Suppressor macrophage treated with lipopolysaccharide for 4 hours (primary cell): ENCODE measurements around the gene CFLAR.
"Not testable (repeated sequence)": the region's sequence is repeated elsewhere in the genome, so short reads cannot be mapped to it uniquely, and the experiment has no call there.

Experiments used
- DNase-seq: peaks from one replicate; pipeline ENCODE4 v3.0.0-alpha.2; 2020

CFLAR gene

DNA sequence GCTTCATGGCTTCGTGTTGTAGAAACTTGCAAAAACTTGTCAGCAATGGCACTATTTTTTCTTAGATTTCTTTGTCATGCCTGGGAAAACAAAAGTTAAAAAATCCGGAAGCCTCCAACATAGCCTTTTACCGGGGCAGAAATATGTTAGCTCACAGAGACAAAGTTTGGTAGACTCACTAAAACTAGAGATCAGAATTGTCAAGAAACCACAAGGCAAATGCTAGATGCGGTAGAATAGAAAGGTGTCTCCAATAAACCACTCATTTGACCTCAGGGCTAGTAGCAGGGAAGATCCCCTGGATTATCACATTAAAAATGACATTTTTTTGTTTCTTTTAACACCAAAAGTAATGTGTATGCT is 67.4 kb downstream of the CFLAR start:
- DNase-seq = no peak

DNA sequence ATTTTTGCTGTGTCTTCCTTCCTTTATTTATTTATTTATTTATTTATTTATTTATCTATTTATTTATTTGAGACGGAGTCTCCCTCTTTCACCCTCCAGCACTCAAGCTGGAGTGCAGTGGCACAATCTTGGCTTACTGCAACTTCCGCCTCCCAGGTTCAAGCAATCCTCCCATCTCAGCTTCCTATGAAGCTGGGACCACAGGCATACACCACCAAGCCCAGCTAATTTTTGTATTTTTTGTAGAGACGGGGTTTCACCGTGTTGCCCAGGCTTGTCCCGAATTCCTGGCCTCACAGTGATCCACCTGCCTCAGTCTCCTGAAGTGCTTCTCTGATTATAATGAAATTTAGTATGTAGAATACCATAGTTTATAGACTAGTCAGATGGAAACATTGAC is 67.9 kb downstream of the CFLAR start:
- DNase-seq = not testable (repeated sequence)

- not testable (repeated sequence) for DNase-seq
These were observed 68.3 kb downstream of the CFLAR start for GRCh38 chr2:201184248-201184647.

GRCh38 chr2:201185863-201186262 is 69.9 kb downstream of the CFLAR start:
- DNase-seq = no peak

DNA sequence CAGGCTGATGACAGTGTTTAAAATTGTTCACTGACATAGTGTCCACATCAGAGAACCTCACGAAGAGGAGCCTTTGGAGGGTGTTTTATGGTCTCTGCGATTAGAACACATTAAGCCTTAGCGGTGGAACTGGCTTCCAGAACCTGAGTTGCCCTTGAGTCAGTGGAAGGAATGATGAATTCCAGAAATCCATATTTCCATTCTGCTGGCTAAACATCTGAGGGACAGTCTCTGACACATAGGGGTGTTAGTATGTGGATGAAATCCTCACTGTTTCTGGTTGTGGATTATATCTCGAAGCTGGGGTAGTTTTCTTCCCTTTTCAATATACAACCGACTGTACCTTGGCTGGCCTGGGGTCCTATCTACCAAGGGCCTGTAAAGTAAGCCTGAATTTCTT is 71.0 kb downstream of the CFLAR start:
- no peak for DNase-seq

DNA sequence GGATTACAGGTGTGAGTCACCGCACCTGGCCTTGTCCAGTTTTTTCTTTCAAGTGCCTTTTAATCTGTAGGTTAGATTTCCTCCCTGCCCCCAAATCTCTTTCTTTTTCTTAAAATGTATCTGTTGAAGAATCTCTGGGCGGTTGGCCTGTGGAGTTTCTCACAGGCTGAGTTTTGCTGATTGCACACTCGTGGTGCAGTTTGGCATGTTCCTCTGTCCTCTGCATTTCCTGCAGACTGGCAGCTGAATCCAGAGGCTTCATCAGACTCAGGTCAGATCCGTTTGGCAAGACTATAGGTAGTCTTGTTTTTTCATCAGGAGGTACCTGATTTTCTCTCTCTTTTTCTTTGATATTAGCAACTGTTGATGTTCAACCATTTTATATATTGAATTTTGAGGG is 72.5 kb downstream of the CFLAR start:
- DNase-seq = no peak

DNA sequence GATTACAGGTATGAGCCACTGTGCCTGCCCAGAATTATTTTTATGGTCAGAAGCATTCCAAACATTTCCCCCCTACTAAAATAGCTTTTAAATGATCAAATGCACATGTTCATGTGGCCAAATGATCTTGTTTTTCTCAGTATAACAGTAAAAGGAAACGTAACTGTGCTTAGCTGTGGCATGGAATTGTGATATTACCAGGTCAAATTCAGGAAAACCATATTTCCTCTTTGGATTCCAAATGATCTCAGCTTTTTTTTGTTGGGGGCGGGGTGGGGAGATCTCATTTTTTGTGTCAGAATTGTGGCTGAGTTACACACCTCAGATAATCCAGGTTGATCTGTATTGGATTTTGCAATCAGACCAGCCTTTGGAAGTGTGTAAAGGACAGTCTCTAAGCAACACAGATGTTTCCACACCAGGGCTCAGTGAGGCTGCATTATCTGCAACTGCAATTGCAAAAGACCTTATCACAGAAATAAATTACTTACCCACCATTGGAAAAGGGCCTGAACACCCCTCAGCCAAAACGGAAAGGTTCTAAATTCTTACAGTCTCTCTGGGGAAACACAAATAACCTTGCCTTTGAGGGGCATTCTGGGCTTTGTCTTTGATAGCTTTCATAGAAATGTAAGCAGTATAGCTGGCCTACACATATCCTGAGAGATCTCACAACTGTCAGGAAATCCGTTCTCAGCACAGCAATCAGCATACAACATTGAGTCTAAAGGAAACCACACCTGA is 75.3 kb downstream of the CFLAR start:
- no peak for DNase-seq

- peak; percentile 71 for DNase-seq
These were observed 78.1 kb downstream of the CFLAR start for GRCh38 chr2:201194097-201194496.

DNA sequence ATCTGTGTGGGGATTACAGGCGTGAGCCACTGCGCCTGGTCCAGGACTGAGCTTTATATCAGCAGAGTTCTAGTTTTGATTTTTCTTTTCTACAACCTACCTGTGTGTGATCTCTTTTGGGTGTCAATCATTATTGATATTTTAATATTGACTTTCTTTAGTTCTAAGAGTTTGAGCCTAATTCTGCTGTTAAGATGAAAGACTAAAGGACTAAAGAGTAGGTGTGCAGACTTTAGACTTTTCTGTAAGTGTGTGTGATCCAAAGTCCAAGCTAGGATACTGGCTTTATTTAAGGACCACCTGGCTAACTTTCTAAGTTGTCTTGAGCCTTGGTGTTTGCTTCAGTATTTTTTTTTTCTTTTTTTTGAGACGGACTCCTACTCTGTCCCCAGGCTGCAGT is 79.4 kb downstream of the CFLAR start:
- DNase-seq = no peak

DNA sequence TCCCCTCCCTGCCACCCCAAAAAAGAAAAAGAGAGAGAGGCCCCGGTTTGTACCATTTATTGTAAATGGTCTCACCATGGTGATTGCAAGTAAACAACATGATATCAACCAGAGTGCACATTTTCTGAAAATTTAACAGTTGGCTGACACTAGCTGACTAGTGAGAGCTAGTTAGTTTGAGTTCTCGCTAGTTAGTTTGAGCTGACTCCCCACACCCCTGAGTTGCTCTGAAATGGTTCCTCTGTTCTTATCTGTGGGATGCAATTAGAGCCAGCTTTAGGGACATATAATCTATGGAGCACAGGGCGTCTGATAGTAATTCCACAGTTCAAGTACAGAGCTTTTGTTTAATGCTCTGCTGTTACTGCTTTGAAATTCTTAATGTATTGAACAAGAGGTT is 80.0 kb downstream of the CFLAR start:
- no peak for DNase-seq

DNA sequence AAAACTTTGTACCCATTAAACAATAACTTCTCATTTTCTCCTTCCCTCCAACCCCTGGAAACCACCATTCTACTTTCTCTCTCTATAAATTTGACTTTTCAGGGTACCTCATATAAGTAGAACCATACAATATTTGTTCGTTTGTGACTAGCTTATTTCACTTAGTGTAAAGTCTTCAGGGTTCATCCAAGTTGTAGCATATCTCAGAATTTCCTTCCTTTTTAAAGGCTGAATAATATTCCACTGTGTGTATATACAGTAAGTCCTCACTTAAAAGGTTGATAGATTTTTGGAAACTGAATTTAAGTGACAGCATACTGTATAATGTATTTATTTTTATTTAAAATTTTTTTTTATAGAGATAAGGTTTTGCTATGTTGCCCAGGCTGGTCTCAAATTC is 80.8 kb downstream of the CFLAR start:
- no peak for DNase-seq

- DNase-seq = no peak
These were observed 81.8 kb downstream of the CFLAR start for GRCh38 chr2:201197781-201198180.

DNA sequence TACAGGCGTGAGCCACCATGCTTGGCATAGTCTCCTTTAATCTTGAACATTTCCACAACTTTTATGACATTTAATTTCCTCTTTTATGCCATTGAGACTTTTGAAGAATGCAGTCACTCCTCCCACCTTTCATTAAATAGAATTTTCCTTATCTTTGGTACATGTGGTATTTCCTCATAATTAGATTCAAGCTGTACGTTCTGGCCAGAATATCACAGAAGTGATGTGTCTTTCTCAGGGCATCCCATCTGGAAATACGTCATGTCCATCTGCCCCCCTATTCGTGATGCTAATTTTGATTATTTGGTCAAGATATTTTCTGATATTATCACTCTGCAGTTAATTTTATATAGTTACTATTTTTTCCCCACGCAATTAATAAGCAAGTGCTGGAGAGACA is 83.9 kb downstream of the CFLAR start:
- DNase-seq = no peak

- no peak for DNase-seq
These were observed 84.4 kb downstream of the CFLAR start for GRCh38 chr2:201200345-201200744.

DNA sequence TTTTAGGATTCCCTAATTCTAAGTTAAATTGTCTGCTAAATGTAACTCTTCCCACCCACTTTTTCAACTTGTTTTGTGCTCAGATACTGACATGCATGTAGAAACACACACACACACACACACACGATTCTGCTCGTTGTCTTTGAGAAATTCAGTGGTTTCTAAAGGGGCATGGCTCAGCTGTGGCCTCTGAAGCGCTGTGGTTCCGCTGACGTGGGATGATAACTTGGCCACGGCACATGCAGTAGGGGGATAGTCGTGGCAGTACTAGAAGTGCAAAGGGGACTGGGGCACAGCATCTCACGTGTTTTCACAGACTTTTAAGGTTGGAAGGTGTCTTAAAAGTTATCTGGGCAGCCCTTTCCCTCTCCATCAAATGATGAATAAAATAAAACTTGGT is 85.4 kb downstream of the CFLAR start:
- no peak for DNase-seq

DNA sequence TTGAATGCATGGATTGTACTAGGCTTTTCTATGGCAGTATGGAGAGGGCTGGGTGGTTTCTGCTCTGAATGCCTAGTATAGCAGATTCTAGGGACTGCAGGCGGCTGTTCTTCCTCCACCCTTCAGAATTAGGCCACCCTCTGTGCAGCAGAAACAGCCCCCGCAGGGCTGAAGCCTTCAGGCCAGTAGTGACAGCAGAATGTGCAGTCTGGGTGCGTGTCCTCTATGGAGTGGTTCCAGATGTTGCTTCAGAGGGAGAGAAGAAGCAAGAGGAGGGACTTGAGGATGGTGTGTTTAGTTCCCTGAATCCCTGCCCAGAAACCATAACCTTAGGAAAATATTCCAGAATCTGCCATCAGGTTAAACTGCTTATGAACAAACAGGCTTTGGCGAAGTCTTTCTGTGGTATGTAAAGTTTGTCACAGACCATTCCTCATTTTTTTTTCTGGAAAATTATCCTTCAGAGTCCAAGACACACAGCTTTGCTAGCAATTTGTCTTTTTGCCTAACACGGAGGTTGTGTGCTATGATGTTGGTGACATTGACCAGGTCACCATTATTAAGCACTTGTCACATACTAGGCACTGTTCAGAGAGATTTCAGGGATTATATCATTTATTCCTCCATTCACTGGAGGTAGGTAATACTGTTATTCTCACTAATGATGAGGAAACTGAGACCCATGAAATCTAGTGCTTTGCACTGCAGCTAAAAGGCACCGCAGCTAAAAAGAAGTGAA is 88.1 kb downstream of the CFLAR start:
- no peak for DNase-seq

DNA sequence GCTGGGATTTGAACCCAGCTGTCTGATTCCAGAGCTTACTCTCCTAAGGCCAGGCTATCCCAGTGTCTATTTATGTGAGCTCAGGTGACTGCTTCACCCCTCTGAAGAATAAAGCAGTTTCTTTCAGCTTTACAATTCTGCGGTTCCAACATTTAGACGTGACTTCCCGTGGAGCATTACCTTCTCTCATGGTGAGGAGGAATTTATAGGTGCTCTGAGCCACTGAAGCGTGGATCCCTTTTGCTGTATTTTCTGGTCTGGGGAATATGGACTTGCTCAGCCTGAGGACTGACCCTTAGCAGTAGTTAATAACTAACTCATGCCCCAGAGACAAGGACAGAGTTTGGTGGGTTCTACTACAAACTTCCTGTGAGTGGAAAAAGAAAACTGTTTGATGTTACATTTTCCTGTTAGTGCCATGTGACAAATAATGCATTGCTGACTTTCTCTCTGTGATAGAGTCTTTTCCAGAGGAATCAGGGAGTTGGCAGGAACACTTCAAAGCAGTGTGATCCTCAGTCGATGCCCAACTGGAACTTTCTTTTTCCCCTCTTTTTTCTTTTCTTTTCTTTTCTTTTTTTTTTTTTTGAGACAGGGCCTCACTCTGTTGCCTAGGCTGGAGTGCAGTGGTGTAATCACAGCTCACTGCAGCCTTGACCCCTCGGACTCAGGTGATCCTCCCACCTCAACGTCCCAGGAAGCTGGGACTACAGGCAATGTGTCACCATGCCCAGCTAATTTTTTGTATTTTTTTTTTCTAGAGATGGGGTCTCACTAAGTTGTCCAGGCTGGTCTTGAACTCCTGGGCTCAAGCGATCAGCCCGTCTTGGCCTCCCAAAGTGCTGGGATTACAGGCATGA is 88.9 kb downstream of the CFLAR start:
- DNase-seq = no peak

DNA sequence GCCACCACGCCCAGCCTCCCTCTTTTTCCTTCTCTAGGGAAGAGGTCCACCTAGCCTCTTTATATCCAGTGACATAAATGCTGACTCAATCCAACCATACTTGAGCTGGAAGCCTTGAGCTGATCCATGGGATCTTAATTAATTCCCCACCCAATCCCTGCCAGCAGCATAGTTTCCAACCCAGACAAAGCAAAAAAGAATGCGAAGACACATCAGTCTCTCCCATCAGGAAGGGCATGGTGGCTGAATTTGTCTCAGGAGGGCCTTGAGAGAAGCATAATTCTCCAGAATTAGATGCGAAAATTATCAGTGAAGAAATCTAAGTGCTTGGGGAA is 89.5 kb downstream of the CFLAR start:
- DNase-seq = no peak

DNA sequence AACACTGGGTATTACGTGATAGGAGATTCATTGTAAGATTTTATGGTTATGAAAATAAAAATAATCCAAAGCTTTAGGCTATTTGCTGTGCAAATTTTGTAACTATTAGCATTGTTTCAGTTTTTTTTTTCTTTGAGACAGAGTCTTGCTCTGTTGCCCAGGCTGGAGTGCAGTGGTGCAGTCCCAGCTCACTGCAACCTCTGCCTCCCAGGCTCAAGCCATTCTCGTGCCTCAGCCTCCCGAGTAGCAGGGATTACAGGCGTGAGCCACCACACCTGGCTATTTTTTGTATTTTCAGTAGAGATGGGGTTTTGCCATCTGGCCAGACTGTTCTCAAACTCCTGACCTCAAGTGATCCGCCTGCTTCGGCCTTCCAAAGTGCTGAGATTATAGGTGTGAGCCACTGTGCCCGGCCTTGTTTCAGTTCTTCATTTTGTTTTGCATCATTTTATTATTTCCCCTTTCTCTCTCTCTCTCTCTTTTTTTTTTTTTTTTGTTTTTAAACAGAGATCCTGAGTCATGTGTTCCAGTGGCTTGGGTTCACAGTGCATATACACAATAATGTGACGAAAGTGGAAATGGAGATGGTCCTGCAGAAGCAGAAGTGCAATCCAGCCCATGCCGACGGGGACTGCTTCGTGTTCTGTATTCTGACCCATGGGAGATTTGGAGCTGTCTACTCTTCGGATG is 92.7 kb downstream of the CFLAR start:
- DNase-seq = peak; percentile 93

- DNase-seq = no peak
These were observed 100.0 kb downstream of the CFLAR start for GRCh38 chr2:201215963-201216362.

DNA sequence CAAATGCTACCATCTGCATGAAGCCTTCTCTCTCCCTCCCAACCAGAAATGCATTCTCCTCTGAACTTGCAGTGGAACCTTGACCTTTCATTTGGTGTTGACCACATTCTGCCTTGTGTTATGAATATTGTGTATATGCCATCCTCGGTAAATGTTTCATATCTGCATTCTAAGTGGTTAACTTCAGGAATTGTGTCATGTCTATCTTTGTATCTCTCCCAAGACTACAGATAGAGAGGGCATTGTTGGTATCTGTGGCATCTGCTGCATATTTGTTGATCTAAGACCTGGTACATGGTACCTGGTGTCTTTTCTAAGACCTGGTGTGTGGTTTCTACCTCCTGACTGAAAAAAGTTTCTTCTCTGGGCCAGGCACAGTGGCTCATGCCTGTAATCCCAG is 101.0 kb downstream of the CFLAR start:
- no peak for DNase-seq

GRCh38 chr2:201218780-201219179 is 102.8 kb downstream of the CFLAR start:
- DNase-seq = peak; percentile 36
